Colonic mucosa (tissue), 4 donors: ENCODE data around the gene PMVK. TPM values are rescaled to one million over a fixed set of nuclear protein-coding genes. Genes with fewer than 3 reads are reported as not detected.

Experiments
- DNase-seq: peaks from one replicate; pipeline ENCODE4 v3.0.0-alpha.2; 2020
- H3K27ac ChIP-seq: fragments of 200-600 bp; one replicate; pipeline ENCODE4 v1.8.0; 2021
- H3K27me3 ChIP-seq: fragments of 200-600 bp; one replicate; pipeline ENCODE4 v1.8.0; 2021
- H3K36me3 ChIP-seq: fragments of 200-600 bp; one replicate; pipeline ENCODE4 v1.8.0; 2021
- H3K4me1 ChIP-seq: fragments of 200-600 bp; one replicate; pipeline ENCODE4 v1.8.0; 2021; ENCODE audit warnings: mild to moderate bottlenecking
- H3K4me3 ChIP-seq: fragments of 200-600 bp; one replicate; pipeline ENCODE4 v1.8.0; 2021
- H3K9ac ChIP-seq, 2 donors: one replicate each; pipeline ENCODE4 v1.7.0; 2013; ENCODE audit warnings: control low read depth in 2 of 2, low read depth in 2 of 2, low read length in 2 of 2
- H3K9me3 ChIP-seq: fragments of 200-600 bp; one replicate; pipeline ENCODE4 v1.8.0; 2021
- intact Hi-C: fragments of 100-400 bp; cut with DNase I; formaldehyde crosslinking; loops from one replicate; pipeline ENCODE4 v1.14.1; 2022
- total RNA-seq, 2 donors: library from RNA; stranded (reverse); fragmentation: NEBNext Ultra II Directional in 1 of 2; extraction: Animal tissue kit (Norgen Biotek cat#: 25700) in 1 of 2; gene quantifications; one replicate each; pipeline ENCODE4 v1.2.1, GENCODE V29; 2021
- TF ChIP-seq, protein P1 (sequence below): fragments of 200-600 bp; IDR thresholded peaks from one replicate; pipeline ENCODE4 v1.8.0; 2022; ENCODE audit warnings: antibody characterized with exemption, mild to moderate bottlenecking
- donor health status: healthy.
- donor health status: DM: no; HTN: no; CAD: no.
- donor health status: DM: no; HTN: no; CAD: no.

Gene PMVK
- total RNA-seq, 2 donors from 2014 or later = 32.0 to 46.5 TPM

DNA sequence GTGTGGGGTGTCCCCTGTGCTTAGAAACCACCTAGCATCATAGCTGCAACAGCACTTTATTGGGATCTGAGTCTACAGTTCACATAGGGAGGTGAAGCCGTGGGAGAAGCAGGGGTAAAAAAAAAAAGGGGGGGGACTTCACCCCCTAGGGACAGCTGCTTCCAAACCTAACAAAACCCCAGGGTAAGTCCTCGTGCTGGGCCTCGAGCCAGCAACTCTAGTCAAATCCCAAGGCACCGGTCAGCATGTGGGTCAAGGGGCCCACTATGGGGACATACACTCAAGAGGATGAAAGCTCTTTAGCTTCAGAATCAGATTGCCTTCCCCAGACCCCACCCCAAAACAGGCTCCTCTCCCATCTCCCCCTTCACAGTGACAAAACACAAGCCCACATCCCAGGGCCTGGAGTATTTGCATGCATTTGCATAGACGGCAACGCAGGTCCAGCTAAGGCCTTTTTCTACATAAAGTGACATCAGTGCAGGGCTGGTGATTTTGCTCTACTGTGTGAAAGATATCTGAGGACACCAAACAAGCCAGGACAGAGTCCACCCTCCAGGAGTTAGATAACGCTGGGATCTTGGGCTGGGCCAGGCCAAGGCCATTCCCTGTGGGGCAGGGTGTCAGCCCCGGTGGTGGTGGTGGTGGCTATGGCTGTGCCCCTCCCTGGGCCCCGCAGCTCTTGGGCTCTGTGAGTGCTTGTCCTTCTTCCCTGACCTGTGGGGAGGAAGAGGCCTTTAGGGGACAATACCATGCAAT lies 8.1 kb upstream of the PMVK start:
- intact Hi-C loops = no loop called here

DNA sequence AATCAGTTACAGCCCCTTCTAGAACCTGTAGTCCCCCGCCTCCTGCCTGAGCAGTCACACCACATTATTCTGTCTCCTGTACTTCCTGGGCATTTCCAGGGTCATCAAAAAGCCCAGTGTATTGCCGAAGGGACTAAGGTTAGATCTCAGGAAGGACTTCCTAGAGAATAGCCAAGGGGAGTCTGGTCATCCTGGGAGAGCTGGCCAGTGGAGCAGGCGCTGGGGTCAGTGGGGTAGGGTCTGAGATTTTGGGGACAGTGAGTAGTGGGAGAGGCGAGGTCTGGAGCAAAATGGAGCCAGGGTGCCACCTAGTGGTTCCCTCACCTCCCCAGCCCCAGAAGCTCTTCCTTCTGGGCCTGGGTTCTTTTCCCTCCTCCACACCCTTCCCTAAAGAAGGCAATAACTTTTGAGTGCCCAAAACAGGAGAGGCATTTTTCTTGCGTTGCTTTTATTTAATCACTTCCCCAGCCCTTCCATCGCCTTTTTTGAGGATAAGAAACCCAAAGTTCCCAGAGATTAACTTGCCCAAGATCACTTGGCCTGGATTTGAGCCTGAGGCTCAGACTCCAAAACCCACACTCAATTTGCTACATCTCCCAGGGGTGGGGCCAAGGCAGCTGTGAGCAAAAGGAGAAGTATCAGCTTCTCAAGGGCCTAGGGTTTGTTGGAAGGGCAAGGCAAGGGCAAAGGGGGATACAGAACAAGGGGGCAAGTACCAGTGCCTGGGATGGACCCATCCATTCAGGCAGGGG lies 7.3 kb upstream of the PMVK start:
- intact Hi-C loops = no loop called here
- H3K9me3 ChIP-seq = no peaks in the 10 kb centered on the region
- DNase-seq = peak; percentile 62
- H3K36me3 ChIP-seq = no peaks in the 10 kb centered on the region
- H3K4me1 ChIP-seq = peaks cover 7% of the 10 kb centered on the region
- peak overlapping the region in 1 of 2 donors; percentile 16 for H3K9ac ChIP-seq
- H3K27me3 ChIP-seq = no peaks in the 10 kb centered on the region
- no peak overlapping the region for H3K27ac ChIP-seq
- TF ChIP-seq, protein P1, sequence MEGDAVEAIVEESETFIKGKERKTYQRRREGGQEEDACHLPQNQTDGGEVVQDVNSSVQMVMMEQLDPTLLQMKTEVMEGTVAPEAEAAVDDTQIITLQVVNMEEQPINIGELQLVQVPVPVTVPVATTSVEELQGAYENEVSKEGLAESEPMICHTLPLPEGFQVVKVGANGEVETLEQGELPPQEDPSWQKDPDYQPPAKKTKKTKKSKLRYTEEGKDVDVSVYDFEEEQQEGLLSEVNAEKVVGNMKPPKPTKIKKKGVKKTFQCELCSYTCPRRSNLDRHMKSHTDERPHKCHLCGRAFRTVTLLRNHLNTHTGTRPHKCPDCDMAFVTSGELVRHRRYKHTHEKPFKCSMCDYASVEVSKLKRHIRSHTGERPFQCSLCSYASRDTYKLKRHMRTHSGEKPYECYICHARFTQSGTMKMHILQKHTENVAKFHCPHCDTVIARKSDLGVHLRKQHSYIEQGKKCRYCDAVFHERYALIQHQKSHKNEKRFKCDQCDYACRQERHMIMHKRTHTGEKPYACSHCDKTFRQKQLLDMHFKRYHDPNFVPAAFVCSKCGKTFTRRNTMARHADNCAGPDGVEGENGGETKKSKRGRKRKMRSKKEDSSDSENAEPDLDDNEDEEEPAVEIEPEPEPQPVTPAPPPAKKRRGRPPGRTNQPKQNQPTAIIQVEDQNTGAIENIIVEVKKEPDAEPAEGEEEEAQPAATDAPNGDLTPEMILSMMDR = peak; percentile 70
- H3K4me3 ChIP-seq = no peak overlapping the region

More for the DNA sequence above, 8.1 kb upstream of the PMVK start:
- Histone ChIP-seq H3K9me3 (no peaks in the 10 kb centered on the region), H3K36me3 (no peaks in the 10 kb centered on the region), H3K9ac (peak overlapping the region in 1 of 2 donors; percentile 23), H3K27me3 (no peaks in the 10 kb centered on the region), H3K4me3 (no peak overlapping the region), H3K27ac (no peak overlapping the region), H3K4me1 (peaks cover 7% of the 10 kb centered on the region)
- TF ChIP-seq, protein P1 = no peak
- no peak for DNase-seq

DNA sequence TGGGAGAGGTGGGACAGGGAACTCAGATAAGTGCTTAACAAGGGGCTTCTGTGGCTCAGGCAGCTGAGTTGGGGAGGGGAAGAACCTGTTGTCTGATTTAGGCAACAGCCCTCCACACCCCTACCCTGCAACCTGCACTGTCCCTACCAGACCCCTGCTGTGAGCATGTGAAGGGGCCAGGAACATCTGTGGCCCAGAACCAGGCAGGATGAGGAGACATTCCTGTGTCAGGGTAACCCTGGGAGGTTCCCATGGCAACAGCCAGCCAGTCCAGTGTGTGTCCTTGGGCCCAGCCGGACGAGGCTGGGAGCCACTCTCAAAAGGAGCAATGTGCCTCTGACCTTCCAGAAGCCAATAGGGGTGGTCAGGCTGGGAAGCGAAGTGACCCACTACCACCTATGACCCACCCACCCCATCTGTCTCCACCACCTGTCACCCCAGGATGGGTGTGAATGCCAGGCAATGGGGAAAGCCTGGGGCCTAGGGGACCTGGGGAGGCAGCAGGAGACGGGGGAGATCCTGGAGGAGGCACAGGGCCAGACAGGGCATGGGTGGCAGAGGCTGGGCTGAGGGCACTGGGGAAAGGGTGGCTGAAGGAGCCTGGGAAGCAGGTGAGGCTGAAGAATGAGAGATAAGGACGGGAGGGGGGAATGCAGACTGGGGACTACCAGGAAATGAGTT lies 5.0 kb upstream of the PMVK start:
- no peak overlapping the region for H3K9ac ChIP-seq
- DNase-seq = no peak
- no peak overlapping the region for H3K27ac ChIP-seq
- no peaks in the 10 kb centered on the region for H3K9me3 ChIP-seq
- no peak overlapping the region for H3K4me3 ChIP-seq
- no peaks in the 10 kb centered on the region for H3K36me3 ChIP-seq
- peaks cover 7% of the 10 kb centered on the region for H3K4me1 ChIP-seq
- intact Hi-C loops = no loop called here
- H3K27me3 ChIP-seq = no peaks in the 10 kb centered on the region
- TF ChIP-seq, protein P1 = no peak

DNA sequence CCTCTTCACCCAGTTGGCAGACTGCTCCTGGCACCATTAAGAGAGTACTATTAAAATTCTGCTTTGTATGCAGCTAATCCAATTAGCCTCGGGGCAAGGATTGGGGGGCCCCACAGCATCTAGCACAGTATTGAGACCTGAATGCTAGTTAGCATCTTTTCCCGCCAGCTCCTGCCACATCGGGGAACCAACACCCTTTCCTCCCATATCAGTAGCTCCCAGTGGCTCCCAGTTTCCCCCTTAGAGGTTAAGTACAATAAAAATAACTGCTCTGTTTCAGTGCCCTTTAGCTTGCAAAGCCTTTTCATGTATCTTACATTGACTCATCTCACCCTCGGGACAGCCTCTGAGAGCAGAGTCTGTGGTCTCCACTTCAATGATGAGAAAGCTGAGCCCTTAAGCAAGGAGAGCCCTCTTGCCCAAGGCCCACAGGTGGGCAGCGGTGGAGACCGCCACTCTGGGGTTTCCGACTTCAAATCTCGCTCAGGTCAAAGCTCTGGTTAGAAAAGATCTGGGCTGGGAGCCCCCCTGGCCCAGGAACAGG lies 4.2 kb upstream of the PMVK start:
- no peaks in the 10 kb centered on the region for H3K36me3 ChIP-seq
- DNase-seq = no peak
- no peak overlapping the region for H3K9ac ChIP-seq
- peaks cover 7% of the 10 kb centered on the region for H3K4me1 ChIP-seq
- TF ChIP-seq, protein P1 = no peak
- intact Hi-C loops = no loop called here
- H3K9me3 ChIP-seq = no peaks in the 10 kb centered on the region
- H3K27me3 ChIP-seq = no peaks in the 10 kb centered on the region
- H3K27ac ChIP-seq = no peak overlapping the region
- H3K4me3 ChIP-seq = no peak overlapping the region

DNA sequence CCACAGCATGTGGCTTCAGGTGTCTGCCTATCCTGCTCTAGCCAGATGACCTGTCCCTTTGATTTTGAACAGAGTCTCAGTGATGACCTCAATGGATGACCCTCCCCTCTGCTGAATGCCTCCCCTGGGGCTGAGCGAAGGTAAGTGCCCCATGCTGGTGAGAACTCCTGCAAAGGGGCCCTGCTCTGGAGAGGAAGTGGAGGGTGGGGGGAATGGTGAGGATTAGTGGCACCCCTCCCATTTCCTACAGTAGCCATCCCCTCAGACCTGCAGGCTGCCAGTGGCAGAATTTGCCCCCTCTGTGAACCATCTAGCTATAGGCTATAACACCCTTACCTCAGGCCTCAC lies 3.7 kb upstream of the PMVK start:
- Histone ChIP-seq H3K36me3 (no peaks in the 10 kb centered on the region), H3K9me3 (no peaks in the 10 kb centered on the region), H3K27me3 (no peaks in the 10 kb centered on the region), H3K4me1 (peaks cover 7% of the 10 kb centered on the region), H3K9ac (no peak overlapping the region), H3K4me3 (no peak overlapping the region), H3K27ac (no peak overlapping the region)
- DNase-seq = no peak
- TF ChIP-seq, protein P1 = no peak
- intact Hi-C loops = no loop called here
